Breast epithelium (tissue), 4 donors: ENCODE measurements around the gene INTS13. TPM values are rescaled to one million over a fixed set of nuclear protein-coding genes. Genes with fewer than 3 reads are reported as not detected.

Source experiments
- DNase-seq, 2 donors: peaks; one replicate each; pipeline ENCODE4 v3.0.0-alpha.2; 2019; ENCODE audit warnings: low spot score in 2 of 2
- H3K27ac ChIP-seq, 2 donors: fragments of 200-600 bp; sonication (generic) in 1 of 2; one replicate each; pipeline ENCODE4 v1.5.1; 2016 to 2019; ENCODE audit warnings: mild to moderate bottlenecking in 1 of 2
- H3K27me3 ChIP-seq, 2 donors: fragments of 200-600 bp; sonication (generic) in 1 of 2; one replicate each; pipeline versions ENCODE4 v1.5.1 to v1.6.0; 2017 to 2019; ENCODE audit warnings: control low read depth in 1 of 2, mild to moderate bottlenecking in 1 of 2
- H3K36me3 ChIP-seq: fragments of 200-600 bp; one replicate; pipeline ENCODE4 v1.5.1; 2019
- H3K4me1 ChIP-seq, 2 donors: fragments of 200-600 bp; sonication (generic); one replicate each; pipeline ENCODE4 v1.5.1; 2016 to 2019; ENCODE audit warnings: control low read depth in 1 of 2
- H3K4me3 ChIP-seq, 3 donors: fragments of 200-600 bp; sonication (generic); 1 replicate in 2 of 3; 2 replicates in 1 of 3; pipeline ENCODE4 v1.5.1; 2016 to 2019; ENCODE audit warnings: mild to moderate bottlenecking in 3 of 3, moderate library complexity in 2 of 3
- H3K9me3 ChIP-seq, 2 donors: fragments of 200-600 bp; sonication (generic) in 1 of 2; one replicate each; pipeline ENCODE4 v1.5.1; 2016 to 2019; ENCODE audit warnings: control low read depth in 1 of 2
- POLR2A ChIP-seq: fragments of 450-650 bp; IDR thresholded peaks from one replicate; pipeline ENCODE4 v1.6.1; 2016; ENCODE audit warnings: antibody characterized with exemption, mild to moderate bottlenecking, moderate library complexity
- POLR2AphosphoS5 ChIP-seq, 3 donors: sonication (generic); formaldehyde crosslinking; IDR thresholded peaks; one replicate each; pipeline ENCODE4 v1.6.1; 2017; ENCODE audit warnings: antibody characterized with exemption in 3 of 3
- intact Hi-C: fragments of 100-400 bp; cut with DNase I; formaldehyde crosslinking; loops from one replicate; pipeline ENCODE4 v1.15.1; 2023; ENCODE audit warnings: low total_unique reads
- total RNA-seq, 3 donors: library from RNA; depleted of rRNA; stranded (reverse); fragments of >200 nt; gene quantifications; one replicate each; pipeline ENCODE4 v1.1.0, GENCODE V29; 2016
- TF ChIP-seq, protein P1 (sequence below), 3 donors: fragments of 450-650 bp; IDR thresholded peaks; one replicate each; pipeline ENCODE4 v1.5.1; 2016 to 2017; ENCODE audit warnings: antibody characterized with exemption in 3 of 3, mild to moderate bottlenecking in 3 of 3, moderate library complexity in 3 of 3

Gene INTS13
- total RNA-seq, 3 donors from 2014 or later: 20.6 to 23.1 (median 21.9) TPM

DNA sequence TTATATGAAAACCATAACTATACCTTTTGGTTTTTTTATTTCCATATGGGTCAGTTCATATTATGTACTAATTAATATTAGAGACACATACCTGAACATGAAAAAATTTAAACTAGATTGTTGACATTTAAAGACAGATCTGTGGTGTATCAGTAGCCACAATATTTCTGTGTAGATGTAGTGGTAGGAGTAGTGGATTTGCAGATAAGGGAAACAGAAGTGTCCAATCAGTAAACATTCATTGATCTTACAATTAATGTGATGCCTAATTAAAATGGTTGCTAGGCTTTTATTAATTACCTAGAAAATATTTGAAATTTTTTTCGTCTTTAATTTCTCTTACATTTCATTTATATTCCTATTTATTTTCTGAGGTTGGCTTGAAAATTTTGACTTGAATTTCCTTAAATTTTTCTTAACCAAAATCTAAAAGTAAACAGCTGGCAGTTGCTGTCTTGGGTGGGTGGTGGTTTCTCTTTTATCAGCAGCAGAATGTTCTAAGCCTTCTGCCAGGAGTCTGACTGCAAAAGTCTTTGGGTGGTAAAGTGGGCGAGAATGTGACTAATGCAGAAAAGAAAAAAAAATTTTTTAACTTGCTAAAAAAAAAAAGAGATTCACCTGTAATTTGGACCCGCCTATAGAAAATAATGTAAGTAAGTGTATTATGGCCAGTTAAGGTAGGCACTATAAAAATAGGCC is 2.9 kb upstream of the INTS13 start:
- intact Hi-C loops: no loop called here
- no peaks in the 10 kb centered on the region for H3K27me3 ChIP-seq
- H3K4me3 ChIP-seq: peak overlapping the region in 2 of 3 donors; percentile 85 to 97
- H3K4me1 ChIP-seq: peaks cover 0 to 10% of the 10 kb centered on the region in 2 donors
- H3K9me3 ChIP-seq: no peaks in the 10 kb centered on the region
- DNase-seq: no peak
- H3K27ac ChIP-seq: no peak overlapping the region
- no peaks in the 10 kb centered on the region for H3K36me3 ChIP-seq
- TF ChIP-seq, protein P1, sequence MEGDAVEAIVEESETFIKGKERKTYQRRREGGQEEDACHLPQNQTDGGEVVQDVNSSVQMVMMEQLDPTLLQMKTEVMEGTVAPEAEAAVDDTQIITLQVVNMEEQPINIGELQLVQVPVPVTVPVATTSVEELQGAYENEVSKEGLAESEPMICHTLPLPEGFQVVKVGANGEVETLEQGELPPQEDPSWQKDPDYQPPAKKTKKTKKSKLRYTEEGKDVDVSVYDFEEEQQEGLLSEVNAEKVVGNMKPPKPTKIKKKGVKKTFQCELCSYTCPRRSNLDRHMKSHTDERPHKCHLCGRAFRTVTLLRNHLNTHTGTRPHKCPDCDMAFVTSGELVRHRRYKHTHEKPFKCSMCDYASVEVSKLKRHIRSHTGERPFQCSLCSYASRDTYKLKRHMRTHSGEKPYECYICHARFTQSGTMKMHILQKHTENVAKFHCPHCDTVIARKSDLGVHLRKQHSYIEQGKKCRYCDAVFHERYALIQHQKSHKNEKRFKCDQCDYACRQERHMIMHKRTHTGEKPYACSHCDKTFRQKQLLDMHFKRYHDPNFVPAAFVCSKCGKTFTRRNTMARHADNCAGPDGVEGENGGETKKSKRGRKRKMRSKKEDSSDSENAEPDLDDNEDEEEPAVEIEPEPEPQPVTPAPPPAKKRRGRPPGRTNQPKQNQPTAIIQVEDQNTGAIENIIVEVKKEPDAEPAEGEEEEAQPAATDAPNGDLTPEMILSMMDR (IDR thresholded peaks at IDR 0.05): no peak
- TF ChIP-seq POLR2A: no peak
- TF ChIP-seq POLR2AphosphoS5 (IDR thresholded peaks at IDR 0.05): no peak

DNA sequence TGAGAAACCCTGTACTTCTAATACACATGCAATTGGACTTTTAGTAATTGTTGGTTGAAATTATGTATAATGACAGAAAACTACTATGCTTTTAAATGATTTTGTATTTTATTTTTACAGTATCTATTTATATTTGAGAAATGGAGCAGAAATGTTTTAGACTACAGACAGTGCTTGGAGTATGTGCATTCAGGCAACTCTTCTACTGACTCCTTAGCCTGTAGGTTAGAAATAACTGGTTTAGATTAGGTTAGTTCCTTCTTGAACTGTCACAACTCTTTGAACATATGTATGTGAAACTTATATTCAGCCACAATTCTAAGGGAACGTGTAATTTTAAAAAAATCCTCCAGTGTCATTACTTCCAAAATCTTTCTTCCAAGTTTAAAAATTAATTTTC is 2.2 kb upstream of the INTS13 start:
- no peak overlapping the region for H3K27ac ChIP-seq
- peaks cover 0 to 10% of the 10 kb centered on the region in 2 donors for H3K4me1 ChIP-seq
- H3K27me3 ChIP-seq: no peaks in the 10 kb centered on the region
- intact Hi-C loops: no loop called here
- TF ChIP-seq POLR2A (no peak), POLR2AphosphoS5 (IDR thresholded peaks at IDR 0.05) (no peak)
- TF ChIP-seq, protein P1 (IDR thresholded peaks at IDR 0.05): no peak
- no peak for DNase-seq
- peak overlapping the region; percentile 85 to 97 (median 95) for H3K4me3 ChIP-seq
- H3K9me3 ChIP-seq: no peaks in the 10 kb centered on the region
- no peaks in the 10 kb centered on the region for H3K36me3 ChIP-seq

DNA sequence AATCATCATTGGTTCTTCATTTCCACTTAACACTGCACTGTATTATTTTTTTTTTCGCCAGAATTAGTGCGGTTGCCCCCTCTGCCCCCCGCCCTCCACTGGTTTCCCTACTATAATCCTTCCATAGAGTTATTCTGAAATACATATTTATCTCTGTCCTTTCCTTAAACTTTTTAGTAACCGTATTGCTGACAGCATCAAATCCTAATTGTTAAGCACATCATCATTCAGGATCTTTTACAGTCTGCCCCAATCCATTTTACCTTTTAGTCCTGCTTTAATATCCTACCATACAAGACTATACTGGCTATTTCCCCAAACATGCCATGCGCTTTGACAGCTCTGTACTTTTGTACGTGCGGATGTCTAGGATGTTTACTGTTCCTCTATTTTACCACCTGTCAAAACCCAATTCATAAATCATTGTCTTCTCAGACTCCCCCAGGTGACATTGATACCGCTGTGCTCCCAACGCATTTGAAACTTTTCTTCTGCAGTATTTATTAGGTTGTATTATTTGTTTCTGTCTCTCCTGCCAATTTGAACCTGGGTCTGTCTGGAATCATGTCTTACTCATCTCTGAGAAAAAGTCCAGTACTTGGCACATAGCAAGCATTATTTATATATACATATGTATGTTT is 1.5 kb upstream of the INTS13 start:
- DNase-seq: no peak
- Histone ChIP-seq H3K27ac (peak overlapping the region; percentile 95), H3K9me3 (no peaks in the 10 kb centered on the region), H3K27me3 (no peaks in the 10 kb centered on the region), H3K36me3 (no peaks in the 10 kb centered on the region), H3K4me3 (peak overlapping the region; percentile 85 to 97 (median 95)), H3K4me1 (peaks cover 0 to 10% of the 10 kb centered on the region in 2 donors)
- intact Hi-C loops: no loop called here
- TF ChIP-seq POLR2AphosphoS5 (IDR thresholded peaks at IDR 0.05) (no peak), POLR2A (no peak)
- TF ChIP-seq, protein P1 (IDR thresholded peaks at IDR 0.05): no peak

DNA sequence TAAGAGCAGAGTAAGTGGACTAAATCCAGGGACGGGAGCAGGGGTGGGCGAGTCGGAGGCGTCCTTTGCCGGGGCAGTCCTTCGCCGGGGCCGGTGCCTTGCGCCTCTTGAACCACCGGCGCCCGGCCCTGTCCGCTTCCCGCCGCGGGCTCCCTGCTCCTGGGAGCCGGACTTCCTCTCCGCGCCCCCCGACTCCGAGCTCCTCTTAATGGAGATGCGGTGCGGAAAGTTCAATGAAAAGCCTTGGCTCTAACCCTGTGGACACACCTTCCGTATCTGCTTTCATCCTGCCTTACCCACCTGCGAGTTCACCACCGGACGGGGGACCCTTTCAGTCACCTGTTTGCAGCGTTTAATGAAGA is 901 bp upstream of the INTS13 start:
- peaks cover 0 to 10% of the 10 kb centered on the region in 2 donors for H3K4me1 ChIP-seq

More for the DNA sequence above, 901 bp upstream of the INTS13 start:
- H3K4me3 ChIP-seq: peak overlapping the region; percentile 85 to 97 (median 95)
- TF ChIP-seq, protein P1 (IDR thresholded peaks at IDR 0.05): no peak
- TF ChIP-seq POLR2A (no peak), POLR2AphosphoS5 (IDR thresholded peaks at IDR 0.05) (no peak)
- intact Hi-C loops: no loop called here
- no peaks in the 10 kb centered on the region for H3K9me3 ChIP-seq
- H3K27ac ChIP-seq: peak overlapping the region; percentile 95
- H3K27me3 ChIP-seq: no peaks in the 10 kb centered on the region
- no peak for DNase-seq
- no peaks in the 10 kb centered on the region for H3K36me3 ChIP-seq
